GM19397 (cell line): ENCODE measurements around the gene DNAH17.

Experiments
- ATAC-seq: cut with Tn5 transposase; IDR thresholded peaks from one replicate; pipeline ENCODE4 v1.9.1; 2021; ENCODE audit warnings: mild to moderate bottlenecking, moderate library complexity; ENCODE audit not compliant: unreplicated experiment

Gene DNAH17, protein sequence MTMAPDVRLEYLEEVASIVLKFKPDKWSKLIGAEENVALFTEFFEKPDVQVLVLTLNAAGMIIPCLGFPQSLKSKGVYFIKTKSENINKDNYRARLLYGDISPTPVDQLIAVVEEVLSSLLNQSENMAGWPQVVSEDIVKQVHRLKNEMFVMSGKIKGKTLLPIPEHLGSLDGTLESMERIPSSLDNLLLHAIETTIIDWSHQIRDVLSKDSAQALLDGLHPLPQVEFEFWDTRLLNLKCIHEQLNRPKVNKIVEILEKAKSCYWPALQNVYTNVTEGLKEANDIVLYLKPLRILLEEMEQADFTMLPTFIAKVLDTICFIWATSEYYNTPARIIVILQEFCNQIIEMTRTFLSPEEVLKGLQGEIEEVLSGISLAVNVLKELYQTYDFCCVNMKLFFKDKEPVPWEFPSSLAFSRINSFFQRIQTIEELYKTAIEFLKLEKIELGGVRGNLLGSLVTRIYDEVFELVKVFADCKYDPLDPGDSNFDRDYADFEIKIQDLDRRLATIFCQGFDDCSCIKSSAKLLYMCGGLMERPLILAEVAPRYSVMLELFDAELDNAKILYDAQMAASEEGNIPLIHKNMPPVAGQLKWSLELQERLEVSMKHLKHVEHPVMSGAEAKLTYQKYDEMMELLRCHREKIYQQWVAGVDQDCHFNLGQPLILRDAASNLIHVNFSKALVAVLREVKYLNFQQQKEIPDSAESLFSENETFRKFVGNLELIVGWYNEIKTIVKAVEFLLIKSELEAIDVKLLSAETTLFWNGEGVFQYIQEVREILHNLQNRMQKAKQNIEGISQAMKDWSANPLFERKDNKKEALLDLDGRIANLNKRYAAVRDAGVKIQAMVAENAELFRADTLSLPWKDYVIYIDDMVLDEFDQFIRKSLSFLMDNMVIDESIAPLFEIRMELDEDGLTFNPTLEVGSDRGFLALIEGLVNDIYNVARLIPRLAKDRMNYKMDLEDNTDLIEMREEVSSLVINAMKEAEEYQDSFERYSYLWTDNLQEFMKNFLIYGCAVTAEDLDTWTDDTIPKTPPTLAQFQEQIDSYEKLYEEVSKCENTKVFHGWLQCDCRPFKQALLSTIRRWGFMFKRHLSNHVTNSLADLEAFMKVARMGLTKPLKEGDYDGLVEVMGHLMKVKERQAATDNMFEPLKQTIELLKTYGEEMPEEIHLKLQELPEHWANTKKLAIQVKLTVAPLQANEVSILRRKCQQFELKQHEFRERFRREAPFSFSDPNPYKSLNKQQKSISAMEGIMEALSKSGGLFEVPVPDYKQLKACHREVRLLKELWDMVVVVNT (N-terminal part only)

DNA sequence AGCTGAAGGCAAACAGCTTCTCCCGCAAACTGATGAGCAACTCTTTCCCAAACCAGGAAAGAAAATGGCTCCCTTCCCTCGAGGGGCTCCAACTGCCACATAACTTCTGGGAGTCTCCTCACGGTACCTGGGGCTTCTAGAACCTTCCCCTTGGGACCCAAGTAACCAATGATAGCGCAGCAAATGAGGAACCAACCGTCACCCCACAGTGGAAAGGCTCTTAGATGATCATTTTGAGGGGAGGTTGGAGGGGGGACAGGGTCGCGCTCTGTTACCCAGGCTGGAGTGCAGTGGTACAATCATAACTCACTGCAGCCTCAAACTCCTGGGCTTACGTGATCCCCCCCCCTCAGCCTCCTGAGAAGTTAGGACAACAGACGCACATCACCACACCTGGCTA lies at the start of gene DNAH17:
Gene DNAH17, minus strand, starts transcription at position 101 of the 400 bp plus-strand sequence. CDS start 2,339 bp downstream, outside the sequence.
- ATAC-seq: no peak

DNA sequence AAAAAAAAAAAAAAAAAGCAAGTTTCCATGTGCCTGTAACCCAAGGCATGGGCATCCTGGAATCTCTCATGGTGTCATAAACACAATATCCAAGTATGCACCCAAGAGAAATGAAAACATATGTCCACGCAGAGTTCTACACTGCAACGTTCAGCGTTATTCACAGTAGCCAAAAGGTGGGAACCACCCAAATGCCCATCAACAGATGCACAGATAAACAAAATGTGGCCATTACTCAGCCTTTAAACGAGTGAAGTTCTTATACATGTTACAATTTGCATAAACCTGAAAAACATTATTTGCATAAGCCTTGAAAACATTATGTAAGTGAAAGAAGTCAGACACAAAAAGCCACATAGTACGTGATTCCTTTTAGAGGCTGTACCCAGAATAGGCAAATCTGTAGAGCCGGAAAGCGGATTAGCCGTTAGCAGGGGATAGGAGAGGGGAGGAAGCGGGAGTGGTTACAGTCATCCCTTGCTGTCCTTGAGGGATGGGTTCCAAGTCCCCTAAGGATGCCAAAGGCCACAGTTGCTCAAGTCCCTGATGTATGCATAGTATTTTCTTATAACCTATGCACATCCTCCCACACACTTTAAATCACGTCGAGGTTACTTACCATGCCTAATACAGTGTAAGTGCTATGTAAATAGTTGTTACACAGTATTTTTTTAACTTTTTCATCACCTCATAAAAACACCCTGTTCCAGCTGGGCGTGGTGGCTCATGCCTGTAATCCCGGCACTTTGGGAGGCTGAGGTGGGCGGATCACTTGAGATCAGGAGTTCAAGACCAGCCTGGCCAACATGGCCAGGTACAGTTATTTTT lies 47.3 kb upstream of the DNAH17 start:
- no peak for ATAC-seq

DNA sequence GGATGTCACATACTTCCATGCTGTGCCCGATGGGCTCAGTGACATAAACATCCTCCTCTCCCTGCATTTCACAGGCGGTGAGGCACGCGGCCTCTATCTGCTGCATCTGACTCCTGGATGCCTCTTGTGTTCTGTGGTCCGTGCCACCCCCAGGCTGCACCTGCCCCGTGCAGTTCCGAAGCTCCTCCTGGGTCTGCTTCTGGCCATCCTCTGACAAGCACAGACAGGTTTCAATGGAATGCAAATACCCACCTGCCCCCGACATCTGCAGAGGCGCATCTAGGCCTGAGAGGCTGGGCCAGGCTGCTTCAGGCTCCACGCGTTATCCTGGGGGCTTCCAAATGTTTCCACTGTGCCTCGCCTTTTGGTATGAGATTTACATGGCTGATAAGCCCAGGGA lies 46.3 kb upstream of the DNAH17 start:
- ATAC-seq: no peak

DNA sequence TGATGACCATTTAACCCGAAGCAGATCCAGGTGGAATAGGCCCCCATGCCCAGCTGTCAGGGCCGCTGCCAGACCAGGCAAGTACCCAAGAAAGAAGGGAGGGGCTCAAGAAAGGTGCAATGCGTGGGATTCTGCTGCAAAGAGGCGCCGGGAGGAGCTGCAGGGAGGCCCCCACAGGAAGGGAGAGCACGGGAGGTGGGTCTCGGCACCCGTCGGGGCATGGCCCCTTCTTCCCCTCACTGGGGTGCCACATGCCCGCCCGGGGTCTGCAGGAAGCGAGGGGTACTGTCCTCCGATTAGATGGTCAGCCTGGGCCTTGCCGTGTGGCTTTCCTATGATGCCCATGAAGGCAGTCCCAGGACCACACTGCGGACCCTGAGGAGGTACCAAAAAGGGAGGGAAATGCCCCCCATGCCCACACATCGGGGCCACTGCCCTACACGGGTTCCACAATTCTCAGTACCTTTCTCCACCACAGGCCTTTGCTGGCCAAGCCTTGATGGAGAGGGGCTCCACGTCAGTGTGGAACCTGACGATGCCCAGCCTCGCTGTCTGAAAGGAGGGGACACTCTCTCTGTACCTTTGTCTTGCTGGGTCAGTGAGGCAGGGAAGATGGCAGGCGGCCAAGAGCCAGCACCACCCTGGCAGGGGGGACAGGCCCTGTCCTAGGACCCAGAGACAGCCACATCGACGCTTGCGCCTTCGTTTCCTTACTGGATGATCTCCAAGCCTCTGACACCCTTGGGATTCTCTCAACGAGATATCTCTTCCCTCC lies 45.5 kb upstream of the DNAH17 start:
- ATAC-seq: no peak

DNA sequence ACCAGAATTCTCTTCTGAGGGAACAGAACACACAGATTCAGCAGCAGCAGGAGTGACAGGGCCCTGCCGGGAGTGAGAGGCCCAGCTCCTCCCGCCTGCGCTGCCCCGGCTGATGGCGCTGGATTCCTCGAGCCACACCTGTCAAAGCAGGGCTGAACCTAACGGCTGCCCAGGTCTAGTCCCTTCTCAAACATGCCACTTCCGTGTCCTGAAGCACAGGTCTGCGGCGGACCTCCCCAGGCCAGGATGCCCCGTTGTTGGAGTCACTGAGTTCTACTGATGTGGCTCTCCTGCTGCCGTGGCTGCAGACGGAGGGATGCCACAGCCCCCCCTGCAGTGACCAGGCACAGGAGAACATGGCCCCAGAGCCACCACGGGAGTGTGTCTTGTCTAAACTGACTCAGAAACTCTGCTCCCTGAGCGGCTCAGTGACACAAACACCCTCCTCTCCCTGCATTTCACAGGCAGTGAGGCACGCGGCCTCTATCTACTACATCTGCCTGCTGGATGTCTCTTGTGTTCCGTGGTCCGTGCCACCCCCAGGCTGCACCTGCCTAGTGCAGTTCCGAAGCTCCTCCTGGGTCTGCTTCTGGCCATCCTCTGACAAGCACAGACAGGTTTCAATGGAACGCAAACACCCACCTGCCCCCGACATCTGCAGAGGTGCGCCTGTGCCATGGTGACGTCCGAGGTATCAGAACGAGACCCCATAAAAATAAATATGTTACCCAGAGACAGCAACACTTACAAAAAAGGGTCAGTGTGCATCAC lies 44.7 kb upstream of the DNAH17 start:
- ATAC-seq: no peak

DNA sequence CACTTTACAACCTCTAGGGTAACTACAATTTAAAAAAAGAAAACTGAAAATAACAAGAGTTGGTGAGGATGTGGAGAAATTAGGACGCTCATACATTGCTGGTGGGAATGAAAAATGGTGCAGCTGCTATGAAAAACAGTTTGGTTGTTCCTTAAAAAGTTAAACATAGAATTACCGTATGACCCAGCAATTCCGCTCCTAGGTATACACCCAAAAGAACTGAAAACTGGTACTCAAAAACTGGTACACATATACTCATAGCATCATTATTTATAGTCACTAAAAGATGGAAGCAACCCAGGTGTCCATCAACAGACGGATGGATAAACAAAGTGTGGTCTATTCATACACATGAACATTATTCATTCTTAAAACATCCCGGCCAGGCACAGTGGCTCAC lies 42.9 kb upstream of the DNAH17 start:
- no peak for ATAC-seq

DNA sequence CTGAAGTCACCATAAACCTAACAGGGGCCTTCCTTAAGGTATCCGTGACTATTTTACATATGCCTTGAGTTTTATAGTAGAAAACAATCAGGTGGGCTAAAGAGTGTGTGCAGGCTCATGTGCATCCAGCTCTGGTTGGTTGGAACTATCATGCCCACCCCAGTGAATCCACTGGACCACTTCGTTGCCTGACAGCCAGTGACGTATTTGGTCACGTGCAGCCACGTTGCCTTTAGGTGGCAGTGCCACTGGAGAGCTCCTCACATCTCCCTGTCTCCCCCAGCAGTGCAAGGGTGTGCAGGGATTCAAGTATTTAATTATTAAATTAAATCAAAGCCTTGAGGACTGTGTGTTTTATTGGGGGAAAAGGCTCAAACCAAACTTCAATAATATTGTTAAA lies 42.1 kb upstream of the DNAH17 start:
- no peak for ATAC-seq

DNA sequence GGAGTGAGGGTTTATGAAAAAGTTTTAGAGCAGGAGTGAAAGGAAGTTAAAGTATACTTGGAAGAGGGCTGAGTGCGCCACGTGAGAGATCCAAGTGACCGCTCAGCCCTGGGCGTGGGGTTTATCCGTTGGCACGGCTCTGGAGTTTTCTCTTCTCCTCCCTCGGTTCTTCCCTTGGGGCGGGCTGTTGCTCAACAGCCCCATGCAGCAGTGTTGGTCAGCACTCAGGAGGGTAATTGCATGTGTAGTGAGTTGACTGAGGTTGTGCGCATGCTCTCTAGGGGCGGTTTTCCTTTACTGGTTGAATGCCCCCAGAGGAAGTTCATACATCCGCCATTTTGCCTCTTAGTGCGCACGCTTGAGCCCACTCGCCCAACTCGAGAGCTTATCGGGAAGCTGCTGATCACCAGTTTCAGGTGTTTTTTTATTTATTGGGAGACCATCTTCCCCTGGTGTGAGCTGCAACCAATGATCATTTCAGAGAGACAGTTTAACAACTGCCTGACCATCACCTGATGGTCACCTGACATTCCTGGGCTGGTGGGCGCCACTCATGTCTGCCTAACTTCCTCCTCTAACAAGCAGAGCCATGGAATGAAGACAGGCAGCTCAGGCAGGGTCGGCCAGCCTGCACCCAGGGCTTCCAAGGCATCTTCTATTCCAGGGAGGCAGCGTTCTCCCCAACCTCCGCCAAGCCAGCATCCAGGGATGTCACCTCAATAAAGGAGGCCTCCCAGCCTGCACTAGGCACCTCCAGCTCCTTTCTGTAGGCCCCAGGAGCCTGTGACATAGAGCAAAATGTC lies 41.3 kb upstream of the DNAH17 start:
- no peak for ATAC-seq

DNA sequence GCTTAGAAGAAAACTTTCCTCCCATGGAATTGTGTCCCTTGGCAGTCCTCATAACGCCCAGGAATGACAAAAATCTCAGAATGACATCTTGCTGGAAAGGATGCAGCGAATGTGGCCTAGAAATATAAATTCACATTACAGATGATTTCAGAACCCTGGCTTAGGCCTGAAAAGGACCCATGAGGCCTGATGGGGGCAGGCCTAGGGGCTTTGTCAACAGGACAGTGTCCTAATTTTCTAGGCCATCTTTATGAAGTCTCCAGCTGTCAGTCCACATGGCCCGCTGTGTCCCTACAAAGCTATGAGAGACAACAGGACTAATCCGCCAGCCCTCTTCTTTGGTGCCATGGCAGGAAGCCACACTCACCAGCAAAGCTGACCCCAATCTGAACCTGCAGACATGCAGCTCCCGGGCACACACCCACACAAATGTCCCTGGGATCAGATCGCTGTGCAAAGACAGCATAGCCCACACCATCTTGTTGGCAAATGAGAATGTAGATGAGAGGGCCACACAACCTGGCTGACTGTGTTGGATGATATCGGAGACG lies 40.4 kb upstream of the DNAH17 start:
- ATAC-seq: no peak

DNA sequence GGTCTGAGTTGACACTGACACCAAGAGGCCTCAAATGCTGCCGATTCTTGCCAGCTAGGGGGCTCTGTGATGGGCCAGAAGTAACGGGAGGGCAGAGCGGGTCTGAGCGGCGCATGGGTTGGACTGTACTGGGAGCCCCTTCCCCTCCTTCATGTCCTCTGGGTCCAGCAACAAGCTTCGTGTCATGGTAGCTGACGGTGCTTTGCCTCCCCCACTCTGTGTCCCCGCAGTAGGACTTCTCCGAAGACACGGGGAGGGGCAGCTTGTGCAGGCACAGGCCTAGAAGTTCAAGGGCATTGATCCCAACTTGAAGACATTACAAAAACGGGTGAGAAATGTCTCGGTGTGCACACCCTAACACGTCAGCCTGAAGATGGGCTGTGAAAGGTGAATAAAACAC lies 39.8 kb upstream of the DNAH17 start:
- ATAC-seq: no peak

DNA sequence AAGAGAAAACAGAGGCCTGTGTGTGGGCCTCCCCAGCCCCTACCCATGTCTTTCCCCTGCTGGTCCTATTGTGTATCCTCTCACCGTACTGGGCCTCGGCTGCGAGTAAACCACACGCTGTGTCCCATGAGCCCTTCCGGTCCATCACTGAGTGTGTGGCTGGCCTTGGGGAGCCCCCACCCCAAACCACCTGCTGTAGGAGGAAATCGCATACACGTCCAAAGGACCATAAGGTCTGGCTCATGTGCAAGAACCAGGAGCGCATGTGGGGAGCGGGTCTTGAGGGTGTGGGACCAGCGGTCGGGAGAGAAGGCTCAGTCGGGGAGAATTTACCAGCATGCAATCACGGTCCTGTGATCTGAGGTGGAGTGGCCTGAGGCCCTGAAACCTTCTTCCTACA lies 38.4 kb upstream of the DNAH17 start:
- ATAC-seq: no peak

DNA sequence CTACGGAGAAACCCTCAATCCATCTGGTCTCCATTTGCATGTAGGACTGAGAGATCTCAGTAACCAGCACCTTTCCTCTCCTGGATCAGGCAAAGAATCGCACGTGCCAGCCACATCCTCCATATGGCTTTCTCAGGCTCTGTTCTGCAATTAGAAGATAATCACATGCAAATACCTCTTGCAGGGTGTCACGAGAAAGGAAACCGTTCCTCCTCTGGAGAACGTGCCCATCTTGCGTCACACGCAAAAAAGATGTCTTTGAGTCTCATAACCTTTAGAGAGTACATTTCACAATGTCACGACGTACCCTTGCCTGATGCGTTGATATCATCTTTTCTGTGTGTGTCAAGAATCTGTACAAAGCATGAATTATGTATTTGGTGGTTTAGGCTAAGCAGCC lies 36.2 kb upstream of the DNAH17 start:
- ATAC-seq: no peak

DNA sequence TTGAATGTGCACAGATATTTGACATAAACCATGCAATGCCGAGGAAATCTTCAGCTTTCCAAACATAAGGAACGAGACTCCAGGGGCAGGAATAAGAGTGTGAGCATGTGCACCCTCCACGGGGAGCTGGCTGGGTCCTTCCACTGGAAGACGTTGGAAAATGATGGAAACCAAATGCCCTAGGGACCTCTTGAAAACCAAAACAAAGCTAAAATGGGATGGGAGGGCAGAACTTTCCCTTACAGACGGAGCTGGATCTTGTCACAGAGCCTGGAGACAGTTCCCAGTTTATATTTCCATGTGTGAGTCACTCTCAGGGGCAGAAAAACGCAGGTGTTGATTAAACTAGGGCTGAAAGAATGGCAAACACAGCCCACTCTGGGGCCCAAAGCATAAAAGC lies 34.4 kb upstream of the DNAH17 start:
- ATAC-seq: no peak

DNA sequence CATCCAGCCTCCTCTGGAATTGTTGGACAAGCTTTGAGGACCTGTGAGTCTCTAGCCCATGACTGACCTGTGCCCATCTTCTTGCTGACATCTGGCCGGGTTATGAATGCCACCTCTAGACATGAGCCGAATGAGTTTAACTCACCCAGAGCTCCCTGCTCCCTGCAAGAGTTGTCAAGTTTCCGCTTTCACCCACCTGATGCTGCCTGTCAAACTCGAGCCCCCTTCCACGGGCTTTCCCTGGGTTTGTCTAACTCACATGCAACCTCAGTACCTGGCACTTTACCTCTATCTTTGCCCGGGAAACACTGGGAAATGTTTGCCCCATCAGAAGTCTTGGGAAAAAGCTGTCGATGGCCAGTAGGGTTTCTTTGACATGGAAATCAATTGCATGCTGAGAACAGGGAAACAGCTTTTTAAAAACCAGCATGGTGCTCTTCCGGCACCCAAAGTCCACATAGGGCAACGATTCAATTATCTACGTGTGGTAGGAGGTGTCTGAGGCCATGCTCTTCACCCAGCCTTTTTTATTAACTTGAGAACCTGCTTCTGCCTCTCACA lies 33.8 kb upstream of the DNAH17 start:
- ATAC-seq: no peak

DNA sequence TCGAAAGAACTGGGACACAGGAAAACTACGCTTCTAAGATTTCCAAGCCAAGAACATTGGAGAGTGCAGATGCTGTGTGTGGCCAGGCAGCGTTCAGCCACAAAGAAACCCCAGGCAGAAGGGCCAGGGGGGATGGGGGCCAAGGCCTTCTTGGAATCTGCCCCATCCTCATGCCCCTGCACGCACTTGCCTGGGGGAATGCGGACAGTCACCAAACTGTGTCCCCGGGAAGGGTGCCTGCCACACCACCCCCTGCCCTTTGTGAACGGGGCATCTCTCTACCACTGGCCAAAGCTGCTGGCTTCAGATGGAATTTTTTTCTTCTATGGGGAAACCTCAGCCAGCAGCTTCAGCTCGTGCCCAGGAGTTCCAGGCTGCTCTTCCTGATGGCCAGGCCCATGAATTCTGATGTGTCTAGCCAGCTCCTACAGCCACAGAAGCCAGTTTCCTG lies 32.0 kb upstream of the DNAH17 start:
- ATAC-seq: no peak

DNA sequence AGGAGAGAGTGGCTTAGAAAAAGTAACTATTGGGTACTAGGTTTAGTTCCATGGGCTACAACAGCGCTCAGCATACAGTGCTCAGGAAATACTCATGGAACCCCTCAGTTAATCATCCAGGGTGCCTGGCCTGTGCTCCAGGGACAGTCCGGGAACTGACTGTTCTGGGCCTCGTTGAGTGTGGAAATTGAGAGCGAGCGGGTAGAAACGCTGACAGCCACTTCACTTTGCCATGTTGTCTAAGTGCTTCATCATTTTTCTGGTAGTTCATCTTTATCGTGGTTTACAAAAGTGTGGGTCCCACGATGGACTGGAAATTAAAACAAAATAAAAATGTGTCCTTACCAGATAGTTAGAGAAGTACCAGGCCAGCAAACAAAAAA lies 31.6 kb upstream of the DNAH17 start:
- ATAC-seq: no peak

DNA sequence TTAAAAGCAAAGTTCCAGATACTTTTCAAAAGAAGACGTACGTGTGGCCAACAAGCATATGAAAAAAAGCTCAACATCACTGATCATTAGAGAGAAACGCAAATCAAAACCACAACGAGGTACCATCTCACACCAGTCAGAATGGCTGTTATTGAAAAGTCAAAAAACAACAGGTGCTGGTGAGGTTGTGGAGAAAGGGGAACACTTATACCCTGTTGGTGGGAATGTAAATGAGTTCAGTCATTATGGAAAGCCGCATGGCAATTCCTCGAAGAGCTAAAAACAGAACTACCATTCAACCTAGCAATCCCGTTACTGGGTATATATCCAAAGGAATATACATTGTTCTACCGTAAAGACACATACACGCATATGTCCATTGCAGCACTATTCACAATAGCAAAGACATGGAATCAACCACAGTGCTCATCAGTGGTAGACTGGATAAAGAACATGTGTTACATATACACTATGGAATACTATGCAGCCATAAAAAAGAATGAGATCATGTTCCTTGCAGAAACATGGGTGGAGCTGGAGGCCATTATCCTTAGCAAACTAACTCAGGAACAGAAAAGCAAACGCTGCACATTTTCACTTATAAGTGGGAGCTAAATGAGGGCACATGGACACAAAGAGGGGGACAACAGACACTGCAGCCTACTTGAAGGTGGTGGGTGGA lies 31.1 kb upstream of the DNAH17 start:
- no peak for ATAC-seq
